Central memory CD8-positive, alpha-beta T cell (primary cell): ENCODE measurements around the gene GAB1.

Experiments
- ATAC-seq: fragments of 150-1000 bp; cut with Tn5 transposase; replicated peaks from 2 replicates; pipeline ENCODE4 v1.10.0; 2022; ENCODE audit warnings: mild to moderate bottlenecking, moderate FRiP score, moderate number of reproducible peaks; ENCODE audit not compliant: poor library complexity, severe bottlenecking; ENCODE audit errors: extremely low read depth
- DNase-seq, 2 donors: peaks; one replicate each; pipeline ENCODE4 v3.0.0; 2021; ENCODE audit warnings: low spot score in 2 of 2
- H3K27ac Mint-ChIP-seq: one replicate; pipeline ENCODE4 v1.8.0; 2022; ENCODE audit warnings: low read depth, mild to moderate bottlenecking, moderate library complexity, mixed read lengths
- H3K27me3 Mint-ChIP-seq: one replicate; pipeline ENCODE4 v1.8.0; 2022; ENCODE audit warnings: mixed read lengths
- H3K36me3 Mint-ChIP-seq: one replicate; pipeline ENCODE4 v1.8.0; 2022; ENCODE audit warnings: mild to moderate bottlenecking, moderate library complexity, mixed read lengths; ENCODE audit not compliant: insufficient read depth
- H3K4me1 Mint-ChIP-seq: one replicate; pipeline ENCODE4 v1.8.0; 2022; ENCODE audit warnings: mixed read lengths
- H3K4me3 Mint-ChIP-seq: one replicate; pipeline ENCODE4 v1.8.0; 2022; ENCODE audit warnings: mild to moderate bottlenecking, moderate library complexity, mixed read lengths
- H3K9me3 Mint-ChIP-seq: one replicate; pipeline ENCODE4 v1.8.0; 2022; ENCODE audit warnings: mixed read lengths

Gene GAB1

GRCh38 chr4:143403553-143403820 is 66.8 kb downstream of the GAB1 start:
- DNase-seq (no peak), ATAC-seq (no peak)
- no peaks in the 10 kb centered on the region for H3K9me3 Mint-ChIP-seq
- H3K36me3 Mint-ChIP-seq: no peaks in the 10 kb centered on the region
- peaks cover under 1% of the 10 kb centered on the region for H3K27me3 Mint-ChIP-seq
- H3K4me1 Mint-ChIP-seq: peaks cover 16% of the 10 kb centered on the region
- no peak overlapping the region for H3K27ac Mint-ChIP-seq
- H3K4me3 Mint-ChIP-seq: no peak overlapping the region

GRCh38 chr4:143404555-143404954 is 67.9 kb downstream of the GAB1 start:
- no peaks in the 10 kb centered on the region for H3K36me3 Mint-ChIP-seq
- no peak for DNase-seq
- H3K27me3 Mint-ChIP-seq: peaks cover 11% of the 10 kb centered on the region
- H3K4me1 Mint-ChIP-seq: peaks cover 16% of the 10 kb centered on the region
- H3K9me3 Mint-ChIP-seq: no peaks in the 10 kb centered on the region
- no peak overlapping the region for H3K27ac Mint-ChIP-seq
- ATAC-seq: no peak
- no peak overlapping the region for H3K4me3 Mint-ChIP-seq

- Mint-ChIP-seq H3K4me3 (no peak overlapping the region), H3K9me3 (no peaks in the 10 kb centered on the region), H3K27ac (no peak overlapping the region), H3K27me3 (peaks cover 18% of the 10 kb centered on the region), H3K4me1 (peaks cover 16% of the 10 kb centered on the region), H3K36me3 (no peaks in the 10 kb centered on the region)
- DNase-seq (no peak), ATAC-seq (no peak)
These were observed 68.5 kb downstream of the GAB1 start for GRCh38 chr4:143405075-143405730.

GRCh38 chr4:143406523-143406922 is 69.8 kb downstream of the GAB1 start:
- Mint-ChIP-seq H3K36me3 (no peaks in the 10 kb centered on the region), H3K9me3 (no peaks in the 10 kb centered on the region), H3K27me3 (peaks cover 29% of the 10 kb centered on the region), H3K27ac (no peak overlapping the region), H3K4me3 (no peak overlapping the region), H3K4me1 (peaks cover 16% of the 10 kb centered on the region)
- DNase-seq (no peak), ATAC-seq (no peak)

GRCh38 chr4:143407474-143407873 is 70.8 kb downstream of the GAB1 start:
- no peaks in the 10 kb centered on the region for H3K36me3 Mint-ChIP-seq
- H3K4me3 Mint-ChIP-seq: no peak overlapping the region
- peaks cover 36% of the 10 kb centered on the region for H3K27me3 Mint-ChIP-seq
- peaks cover 16% of the 10 kb centered on the region for H3K4me1 Mint-ChIP-seq
- ATAC-seq: no peak
- H3K9me3 Mint-ChIP-seq: no peaks in the 10 kb centered on the region
- no peak overlapping the region for H3K27ac Mint-ChIP-seq
- no peak for DNase-seq

- Mint-ChIP-seq H3K4me3 (no peak overlapping the region), H3K27ac (no peak overlapping the region), H3K9me3 (no peaks in the 10 kb centered on the region), H3K4me1 (peaks cover 16% of the 10 kb centered on the region), H3K27me3 (peaks cover 40% of the 10 kb centered on the region), H3K36me3 (no peaks in the 10 kb centered on the region)
- DNase-seq: no peak
- ATAC-seq: no peak
These were observed 71.2 kb downstream of the GAB1 start for GRCh38 chr4:143407888-143408287.

GRCh38 chr4:143410015-143410414 is 73.3 kb downstream of the GAB1 start:
- H3K27ac Mint-ChIP-seq: no peak overlapping the region

GRCh38 chr4:143411527-143412419 is 75.1 kb downstream of the GAB1 start:
- no peak for DNase-seq
- Mint-ChIP-seq H3K27me3 (peaks cover 55% of the 10 kb centered on the region), H3K27ac (no peak overlapping the region), H3K36me3 (peaks cover under 1% of the 10 kb centered on the region), H3K4me3 (no peak overlapping the region), H3K4me1 (no peaks in the 10 kb centered on the region), H3K9me3 (no peaks in the 10 kb centered on the region)
- no peak for ATAC-seq

More at GRCh38 chr4:143410015-143410414, 73.3 kb downstream of the GAB1 start:
- no peak for DNase-seq
- peaks cover 8% of the 10 kb centered on the region for H3K4me1 Mint-ChIP-seq
- H3K27me3 Mint-ChIP-seq: peaks cover 44% of the 10 kb centered on the region
- no peak overlapping the region for H3K4me3 Mint-ChIP-seq
- no peaks in the 10 kb centered on the region for H3K9me3 Mint-ChIP-seq
- H3K36me3 Mint-ChIP-seq: no peaks in the 10 kb centered on the region
- ATAC-seq: no peak

- Mint-ChIP-seq H3K4me3 (no peak overlapping the region), H3K36me3 (peaks cover 1% of the 10 kb centered on the region), H3K27ac (no peak overlapping the region), H3K9me3 (no peaks in the 10 kb centered on the region), H3K27me3 (peaks cover 61% of the 10 kb centered on the region), H3K4me1 (no peaks in the 10 kb centered on the region)
- ATAC-seq (no peak), DNase-seq (no peak)
These were observed 75.7 kb downstream of the GAB1 start for GRCh38 chr4:143412420-143412758.

GRCh38 chr4:143417679-143418403 is 81.2 kb downstream of the GAB1 start:
- no peak overlapping the region for H3K4me3 Mint-ChIP-seq
- ATAC-seq: no peak
- no peak for DNase-seq
- H3K27me3 Mint-ChIP-seq: peaks cover 63% of the 10 kb centered on the region
- no peaks in the 10 kb centered on the region for H3K4me1 Mint-ChIP-seq
- no peaks in the 10 kb centered on the region for H3K9me3 Mint-ChIP-seq
- no peak overlapping the region for H3K27ac Mint-ChIP-seq
- peaks cover 1% of the 10 kb centered on the region for H3K36me3 Mint-ChIP-seq

- Mint-ChIP-seq H3K4me3 (no peak overlapping the region), H3K4me1 (no peaks in the 10 kb centered on the region), H3K27me3 (peaks cover 57% of the 10 kb centered on the region), H3K9me3 (no peaks in the 10 kb centered on the region), H3K36me3 (peaks cover 1% of the 10 kb centered on the region), H3K27ac (no peak overlapping the region)
- DNase-seq (no peak), ATAC-seq (no peak)
These were observed 83.6 kb downstream of the GAB1 start for GRCh38 chr4:143420227-143420626.

GRCh38 chr4:143421609-143422008 is 84.9 kb downstream of the GAB1 start:
- no peaks in the 10 kb centered on the region for H3K4me1 Mint-ChIP-seq
- no peak for ATAC-seq

GRCh38 chr4:143424276-143424675 is 87.6 kb downstream of the GAB1 start:
- H3K4me1 Mint-ChIP-seq: no peaks in the 10 kb centered on the region
- DNase-seq (no peak), ATAC-seq (no peak)
- no peak overlapping the region for H3K4me3 Mint-ChIP-seq
- H3K27me3 Mint-ChIP-seq: peaks cover 22% of the 10 kb centered on the region
- H3K9me3 Mint-ChIP-seq: no peaks in the 10 kb centered on the region
- no peak overlapping the region for H3K27ac Mint-ChIP-seq
- peaks cover 3% of the 10 kb centered on the region for H3K36me3 Mint-ChIP-seq

More at GRCh38 chr4:143421609-143422008, 84.9 kb downstream of the GAB1 start:
- Mint-ChIP-seq H3K27ac (no peak overlapping the region), H3K27me3 (peaks cover 49% of the 10 kb centered on the region), H3K9me3 (no peaks in the 10 kb centered on the region), H3K4me3 (no peak overlapping the region), H3K36me3 (peaks cover 4% of the 10 kb centered on the region)
- no peak for DNase-seq
